ENCODE measurements around the gene PYY.

The PYY gene

DNA sequence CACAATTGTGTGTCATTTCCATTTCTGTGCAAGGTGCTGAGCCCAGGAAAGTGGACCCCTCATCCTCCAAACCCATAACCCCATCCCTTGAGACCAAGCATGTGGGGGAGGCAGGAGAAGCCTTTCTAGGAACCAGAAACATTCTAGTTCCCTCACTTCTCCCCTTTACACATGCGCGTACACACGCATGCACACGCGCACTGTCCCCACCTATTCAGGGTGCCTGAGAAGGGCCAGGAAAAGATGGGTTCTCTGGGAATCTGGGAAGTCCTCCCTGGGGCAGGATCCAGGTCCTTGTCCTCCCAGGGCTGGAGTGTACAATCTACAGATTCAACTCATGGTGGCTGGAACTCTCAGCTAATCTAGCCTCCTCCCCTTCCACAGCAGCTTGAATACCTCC, 13.9 kb downstream of the PYY start:
- TF ChIP-seq RAD21 (IDR thresholded peaks at IDR 0.05; ENCODE audit: low read depth) (no peak), CEBPB (IDR thresholded peaks at IDR 0.05) (no peak), CREB1 (IDR thresholded peaks at IDR 0.05; ENCODE audit: low read depth) (no peak), TEAD4 (IDR thresholded peaks at IDR 0.05) (no peak), EP300 (IDR thresholded peaks at IDR 0.05; ENCODE audit: borderline replicate concordance) (no peak), NFIC (IDR thresholded peaks at IDR 0.05) (no peak), YY1 (IDR thresholded peaks at IDR 0.05; ENCODE audit: low read depth) (no peak), TAF1 (IDR thresholded peaks at IDR 0.05; ENCODE audit: low read depth) (no peak), TCF12 (IDR thresholded peaks at IDR 0.05; ENCODE audit: low read depth) (no peak), ZBTB7A (IDR thresholded peaks at IDR 0.05; ENCODE audit: low read depth) (no peak), FOXM1 (IDR thresholded peaks at IDR 0.05; ENCODE audit: borderline replicate concordance, low read depth) (no peak)
- TF ChIP-seq, protein P1, sequence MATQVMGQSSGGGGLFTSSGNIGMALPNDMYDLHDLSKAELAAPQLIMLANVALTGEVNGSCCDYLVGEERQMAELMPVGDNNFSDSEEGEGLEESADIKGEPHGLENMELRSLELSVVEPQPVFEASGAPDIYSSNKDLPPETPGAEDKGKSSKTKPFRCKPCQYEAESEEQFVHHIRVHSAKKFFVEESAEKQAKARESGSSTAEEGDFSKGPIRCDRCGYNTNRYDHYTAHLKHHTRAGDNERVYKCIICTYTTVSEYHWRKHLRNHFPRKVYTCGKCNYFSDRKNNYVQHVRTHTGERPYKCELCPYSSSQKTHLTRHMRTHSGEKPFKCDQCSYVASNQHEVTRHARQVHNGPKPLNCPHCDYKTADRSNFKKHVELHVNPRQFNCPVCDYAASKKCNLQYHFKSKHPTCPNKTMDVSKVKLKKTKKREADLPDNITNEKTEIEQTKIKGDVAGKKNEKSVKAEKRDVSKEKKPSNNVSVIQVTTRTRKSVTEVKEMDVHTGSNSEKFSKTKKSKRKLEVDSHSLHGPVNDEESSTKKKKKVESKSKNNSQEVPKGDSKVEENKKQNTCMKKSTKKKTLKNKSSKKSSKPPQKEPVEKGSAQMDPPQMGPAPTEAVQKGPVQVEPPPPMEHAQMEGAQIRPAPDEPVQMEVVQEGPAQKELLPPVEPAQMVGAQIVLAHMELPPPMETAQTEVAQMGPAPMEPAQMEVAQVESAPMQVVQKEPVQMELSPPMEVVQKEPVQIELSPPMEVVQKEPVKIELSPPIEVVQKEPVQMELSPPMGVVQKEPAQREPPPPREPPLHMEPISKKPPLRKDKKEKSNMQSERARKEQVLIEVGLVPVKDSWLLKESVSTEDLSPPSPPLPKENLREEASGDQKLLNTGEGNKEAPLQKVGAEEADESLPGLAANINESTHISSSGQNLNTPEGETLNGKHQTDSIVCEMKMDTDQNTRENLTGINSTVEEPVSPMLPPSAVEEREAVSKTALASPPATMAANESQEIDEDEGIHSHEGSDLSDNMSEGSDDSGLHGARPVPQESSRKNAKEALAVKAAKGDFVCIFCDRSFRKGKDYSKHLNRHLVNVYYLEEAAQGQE (IDR thresholded peaks at IDR 0.05; ENCODE audit: low read depth) = no peak
- TF ChIP-seq, protein P2, sequence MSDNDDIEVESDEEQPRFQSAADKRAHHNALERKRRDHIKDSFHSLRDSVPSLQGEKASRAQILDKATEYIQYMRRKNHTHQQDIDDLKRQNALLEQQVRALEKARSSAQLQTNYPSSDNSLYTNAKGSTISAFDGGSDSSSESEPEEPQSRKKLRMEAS (IDR thresholded peaks at IDR 0.05) = no peak

DNA sequence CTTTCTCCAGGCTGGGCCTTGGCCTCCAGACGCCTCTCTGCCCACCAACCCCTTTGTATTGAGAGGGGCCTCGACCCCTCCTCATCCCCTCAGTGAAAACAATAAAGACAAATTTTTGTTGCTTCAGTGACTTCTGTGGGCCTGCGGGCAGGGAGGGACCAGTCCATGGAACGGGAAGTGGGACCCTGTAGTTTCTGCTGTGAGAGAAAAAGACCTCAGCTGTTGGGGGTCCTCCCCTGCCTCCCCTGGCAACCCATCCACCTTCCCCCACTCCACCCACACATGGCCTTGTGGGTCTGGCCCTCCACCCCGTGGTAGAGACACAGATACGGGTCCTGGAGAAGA, 14.9 kb downstream of the PYY start:
- TF ChIP-seq NFIC (IDR thresholded peaks at IDR 0.05) (no peak), CEBPB (IDR thresholded peaks at IDR 0.05) (no peak), EGR1 (IDR thresholded peaks at IDR 0.05) (no peak), TCF12 (IDR thresholded peaks at IDR 0.05; ENCODE audit: low read depth) (no peak), TAF1 (IDR thresholded peaks at IDR 0.05; ENCODE audit: low read depth) (no peak), EP300 (IDR thresholded peaks at IDR 0.05; ENCODE audit: borderline replicate concordance) (no peak), ZBTB7A (IDR thresholded peaks at IDR 0.05; ENCODE audit: low read depth) (no peak), TEAD4 (IDR thresholded peaks at IDR 0.05) (no peak), RAD21 (IDR thresholded peaks at IDR 0.05; ENCODE audit: low read depth) (no peak), FOXM1 (IDR thresholded peaks at IDR 0.05; ENCODE audit: borderline replicate concordance, low read depth) (no peak), CREB1 (IDR thresholded peaks at IDR 0.05; ENCODE audit: low read depth) (no peak), YY1 (IDR thresholded peaks at IDR 0.05; ENCODE audit: low read depth) (no peak)
- TF ChIP-seq, protein P3, sequence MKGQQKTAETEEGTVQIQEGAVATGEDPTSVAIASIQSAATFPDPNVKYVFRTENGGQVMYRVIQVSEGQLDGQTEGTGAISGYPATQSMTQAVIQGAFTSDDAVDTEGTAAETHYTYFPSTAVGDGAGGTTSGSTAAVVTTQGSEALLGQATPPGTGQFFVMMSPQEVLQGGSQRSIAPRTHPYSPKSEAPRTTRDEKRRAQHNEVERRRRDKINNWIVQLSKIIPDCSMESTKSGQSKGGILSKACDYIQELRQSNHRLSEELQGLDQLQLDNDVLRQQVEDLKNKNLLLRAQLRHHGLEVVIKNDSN (IDR thresholded peaks at IDR 0.05) = no peak
- TF ChIP-seq, protein P2 (IDR thresholded peaks at IDR 0.05) = no peak
- TF ChIP-seq, protein P1 (IDR thresholded peaks at IDR 0.05; ENCODE audit: low read depth) = no peak

DNA sequence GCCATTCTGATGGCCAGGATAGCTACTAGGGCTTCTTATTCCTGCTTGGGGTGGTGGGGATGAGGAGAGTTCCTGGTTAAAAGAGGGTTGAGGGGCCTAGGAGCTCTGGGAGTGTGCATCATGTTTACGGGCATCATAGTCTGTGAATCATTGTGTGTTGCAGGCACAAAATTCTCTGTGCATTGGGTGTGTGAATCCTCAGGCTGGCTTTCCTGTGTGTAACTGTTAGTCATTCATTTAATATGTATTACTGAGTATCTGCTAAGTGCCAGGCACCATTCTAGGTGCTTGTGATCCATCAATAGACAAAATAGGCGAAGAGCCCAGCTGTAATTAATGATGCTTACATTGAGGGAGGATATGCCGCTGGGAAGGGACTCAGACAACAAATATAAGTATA, 17.3 kb downstream of the PYY start:
- TF ChIP-seq EP300 (IDR thresholded peaks at IDR 0.05; ENCODE audit: borderline replicate concordance) (no peak), TAF1 (IDR thresholded peaks at IDR 0.05; ENCODE audit: low read depth) (no peak), CEBPB (IDR thresholded peaks at IDR 0.05) (no peak)

DNA sequence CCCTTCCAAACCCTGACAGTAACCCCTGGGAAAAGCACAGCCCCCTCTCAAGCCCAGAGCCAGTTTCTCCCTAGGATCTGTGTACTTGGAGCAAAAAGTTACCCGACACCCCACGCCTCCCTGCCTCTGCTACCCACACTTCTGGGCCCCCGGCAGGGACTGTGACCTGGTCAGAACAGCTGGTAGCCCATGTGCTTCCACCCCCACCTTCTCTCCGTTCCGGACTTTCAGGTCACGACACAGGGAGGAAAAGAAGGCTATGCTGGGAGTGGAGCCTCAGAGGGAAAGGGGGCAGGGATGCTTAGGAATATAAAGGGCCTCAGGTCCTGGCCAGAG, 17.8 kb downstream of the PYY start:
- TF ChIP-seq EGR1 (IDR thresholded peaks at IDR 0.05) = peak; percentile 46; the same call in 1 of the 2 replicates
- no peak for TF ChIP-seq FOXM1 (IDR thresholded peaks at IDR 0.05; ENCODE audit: borderline replicate concordance, low read depth)
- no peak for TF ChIP-seq TEAD4 (IDR thresholded peaks at IDR 0.05)
- TF ChIP-seq YY1 (IDR thresholded peaks at IDR 0.05; ENCODE audit: low read depth) = no peak
- peak; percentile 42; the same call in 1 of the 2 replicates for TF ChIP-seq TCF12 (IDR thresholded peaks at IDR 0.05; ENCODE audit: low read depth)
- TF ChIP-seq NFIC (IDR thresholded peaks at IDR 0.05) = no peak
- TF ChIP-seq CREB1 (IDR thresholded peaks at IDR 0.05; ENCODE audit: low read depth) = no peak
- TF ChIP-seq CEBPB (IDR thresholded peaks at IDR 0.05) = no peak
- peak; percentile 57; the same call in 1 of the 2 replicates for TF ChIP-seq EP300 (IDR thresholded peaks at IDR 0.05; ENCODE audit: borderline replicate concordance)
- TF ChIP-seq RAD21 (IDR thresholded peaks at IDR 0.05; ENCODE audit: low read depth) = no peak
- TF ChIP-seq, protein P1 (IDR thresholded peaks at IDR 0.05; ENCODE audit: low read depth) = no peak
- no peak for TF ChIP-seq TAF1 (IDR thresholded peaks at IDR 0.05; ENCODE audit: low read depth)
- TF ChIP-seq, protein P3 (IDR thresholded peaks at IDR 0.05) = no peak
- TF ChIP-seq ZBTB7A (IDR thresholded peaks at IDR 0.05; ENCODE audit: low read depth) = no peak
- TF ChIP-seq, protein P2 (IDR thresholded peaks at IDR 0.05) = peak; percentile 38; the same call in 1 of the 2 replicates

Measured in Ishikawa (cell line).